ENCODE measurements around the gene NECAP2. TPM values are rescaled to one million over a fixed set of nuclear protein-coding genes. Genes with fewer than 3 reads are reported as not detected.
"Not testable (repeated sequence)": the region's sequence is repeated elsewhere in the genome, so short reads cannot be mapped to it uniquely, and the experiment has no call there.

Gene NECAP2
- total RNA-seq, 1 donor from 2014 or later: 76.8 TPM

DNA sequence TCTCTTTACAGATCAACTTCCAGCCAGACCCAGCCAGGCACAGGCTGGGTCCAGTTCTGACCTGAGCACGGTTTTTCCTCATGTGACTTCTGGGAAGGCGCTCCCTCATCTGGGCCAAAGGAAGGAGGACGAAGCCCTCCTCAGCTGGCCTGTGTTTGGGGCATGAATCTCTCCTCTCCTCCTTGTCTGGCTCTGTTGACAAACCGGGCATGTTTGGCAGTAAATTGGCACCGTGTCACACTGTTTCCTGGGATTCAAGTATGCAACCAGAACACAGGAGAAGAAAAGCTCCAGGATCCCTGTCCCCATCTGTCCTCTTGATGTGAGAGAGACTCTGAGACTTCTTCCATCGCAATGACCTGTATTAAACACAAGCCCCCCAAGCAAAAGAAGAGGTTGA, 18.3 kb downstream of the NECAP2 start:
- Mint-ChIP-seq H3K27me3 (no peaks in the 10 kb centered on the region), H3K4me1 (no peaks in the 10 kb centered on the region), H3K36me3 (ENCODE audit: low read depth) (peaks cover 58% of the 10 kb centered on the region), H3K9me3 (no peaks in the 10 kb centered on the region), H3K27ac (no peak overlapping the region), H3K4me3 (no peak overlapping the region)
- no peak for DNase-seq
- intact Hi-C loops (cut with micrococcal nuclease): no loop called here

DNA sequence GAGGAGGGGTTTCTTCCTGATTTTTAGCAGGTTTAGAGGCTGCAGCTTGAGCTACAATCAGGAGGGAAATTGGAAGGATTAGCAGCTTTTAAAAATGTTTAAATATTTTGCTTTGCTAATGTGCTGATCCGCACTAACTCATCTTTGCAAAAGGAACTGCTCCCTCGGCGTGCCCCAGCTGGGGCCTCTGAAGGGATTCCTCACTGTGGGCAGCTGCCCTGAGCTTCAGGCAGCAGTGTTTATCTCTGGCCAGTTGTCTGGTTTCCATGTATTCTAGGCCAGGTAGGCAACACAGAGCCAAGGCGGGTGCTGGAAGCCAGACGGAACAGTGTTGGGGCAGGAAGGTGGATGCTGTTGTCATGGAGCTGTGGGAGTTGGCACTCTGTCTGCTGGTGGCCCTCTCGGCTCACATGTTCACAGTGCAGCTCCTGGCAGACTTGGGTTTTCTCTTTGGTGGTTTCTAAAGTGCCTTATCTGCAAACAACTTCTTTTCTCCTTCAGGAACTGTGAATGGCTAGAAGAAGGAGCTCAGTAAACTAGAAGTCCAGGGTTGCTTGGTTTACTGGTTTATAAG, 18.9 kb downstream of the NECAP2 start:
- Mint-ChIP-seq H3K4me1 (no peaks in the 10 kb centered on the region), H3K27ac (no peak overlapping the region), H3K4me3 (no peak overlapping the region), H3K36me3 (ENCODE audit: low read depth) (peaks cover 59% of the 10 kb centered on the region), H3K27me3 (no peaks in the 10 kb centered on the region), H3K9me3 (no peaks in the 10 kb centered on the region)
- DNase-seq: no peak
- intact Hi-C loops (cut with micrococcal nuclease): no loop called here

DNA sequence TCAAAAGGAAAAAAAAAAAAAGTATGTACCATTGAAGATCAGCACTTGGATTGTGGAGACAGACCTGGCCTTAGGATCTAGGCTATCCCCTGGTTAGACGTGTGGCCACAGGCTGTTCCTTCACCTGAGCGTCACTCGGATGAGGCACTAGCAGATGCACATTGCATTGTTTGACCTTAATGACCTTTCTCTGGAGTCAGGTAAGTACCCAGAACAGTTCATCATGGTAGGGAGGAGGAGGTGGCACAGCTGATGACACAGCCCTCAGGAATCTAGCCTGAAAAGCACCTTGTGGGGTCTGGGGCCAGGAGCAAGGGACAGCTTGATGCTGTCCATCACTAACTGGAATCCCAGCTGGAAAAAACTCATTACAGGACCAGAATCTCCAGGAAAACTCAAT, 21.2 kb downstream of the NECAP2 start:
- Mint-ChIP-seq H3K36me3 (ENCODE audit: low read depth) (peaks cover 53% of the 10 kb centered on the region), H3K27me3 (no peaks in the 10 kb centered on the region), H3K4me1 (no peaks in the 10 kb centered on the region), H3K9me3 (no peaks in the 10 kb centered on the region), H3K27ac (no peak overlapping the region), H3K4me3 (no peak overlapping the region)
- intact Hi-C loops (cut with micrococcal nuclease): no loop called here
- no peak for DNase-seq

DNA sequence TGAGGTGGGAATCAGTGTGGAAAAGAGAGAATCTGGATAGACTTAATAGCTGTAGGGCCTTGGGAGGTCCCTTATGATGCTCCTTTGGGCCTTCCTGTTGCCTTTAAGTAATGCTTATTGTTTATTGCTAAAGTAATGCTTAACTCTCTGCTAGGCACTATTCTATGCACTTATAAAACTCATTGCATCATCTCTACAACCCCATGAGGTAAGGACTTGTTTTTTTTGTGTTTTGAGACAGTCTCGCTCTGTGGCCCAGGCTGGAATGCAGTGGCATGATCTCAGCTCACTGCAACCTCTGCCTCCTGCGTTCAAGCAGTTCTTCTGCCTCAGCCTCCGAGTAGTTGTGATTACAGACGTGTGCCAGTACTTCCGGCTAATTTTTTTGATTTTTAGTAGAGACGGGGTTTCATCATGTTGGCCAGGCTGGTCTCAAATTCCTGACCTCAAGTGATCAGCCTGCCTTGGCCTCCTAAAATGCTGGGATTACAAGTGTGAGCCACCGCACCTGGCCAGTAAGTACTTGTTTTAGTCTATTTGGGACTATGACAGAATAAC, 22.3 kb downstream of the NECAP2 start:
- Mint-ChIP-seq H3K27me3 (no peaks in the 10 kb centered on the region), H3K4me3 (no peak overlapping the region), H3K36me3 (ENCODE audit: low read depth) (peaks cover 59% of the 10 kb centered on the region), H3K27ac (no peak overlapping the region), H3K9me3 (no peaks in the 10 kb centered on the region), H3K4me1 (peaks cover 2% of the 10 kb centered on the region)
- intact Hi-C loops (cut with micrococcal nuclease): no loop called here
- no peak for DNase-seq

DNA sequence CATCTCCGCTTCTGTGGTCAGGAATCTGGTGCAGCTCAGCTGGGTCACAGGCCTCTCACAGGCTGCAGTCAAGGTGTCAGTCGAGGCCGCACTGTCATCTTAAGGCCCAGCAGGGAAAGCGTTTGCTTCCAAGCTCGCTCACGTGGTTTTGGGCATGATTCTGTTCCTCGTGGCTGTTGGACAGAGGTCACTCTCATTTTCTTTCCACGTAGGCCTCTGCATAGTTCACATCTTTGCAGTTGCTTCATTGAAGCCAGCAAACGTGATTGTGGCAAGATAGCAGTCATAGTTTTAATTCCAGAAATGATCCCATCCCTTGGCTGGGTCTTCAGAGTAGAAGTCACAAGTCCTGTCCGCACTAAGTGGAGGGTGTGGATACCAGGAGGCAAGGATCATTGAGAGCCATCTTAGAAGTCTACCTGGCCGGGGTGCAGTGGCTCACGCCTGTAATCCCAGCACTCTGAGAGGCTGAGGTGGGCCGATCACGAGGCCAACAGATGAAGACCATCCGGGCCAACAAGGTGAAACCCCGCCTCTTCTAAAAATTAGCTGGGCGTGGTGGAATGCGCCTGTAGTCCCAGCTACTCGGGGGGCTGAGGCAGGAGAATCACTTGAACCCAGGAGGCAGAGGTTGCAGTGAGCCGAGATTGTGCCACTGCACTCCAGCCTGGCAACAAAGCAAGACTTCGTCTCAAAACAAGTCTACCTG, 24.5 kb downstream of the NECAP2 start:
- Mint-ChIP-seq H3K36me3 (ENCODE audit: low read depth) (peaks cover 55% of the 10 kb centered on the region), H3K27ac (no peak overlapping the region), H3K4me1 (peaks cover 2% of the 10 kb centered on the region), H3K9me3 (no peaks in the 10 kb centered on the region), H3K4me3 (no peak overlapping the region), H3K27me3 (no peaks in the 10 kb centered on the region)
- intact Hi-C loops (cut with micrococcal nuclease): no loop called here
- DNase-seq: no peak

DNA sequence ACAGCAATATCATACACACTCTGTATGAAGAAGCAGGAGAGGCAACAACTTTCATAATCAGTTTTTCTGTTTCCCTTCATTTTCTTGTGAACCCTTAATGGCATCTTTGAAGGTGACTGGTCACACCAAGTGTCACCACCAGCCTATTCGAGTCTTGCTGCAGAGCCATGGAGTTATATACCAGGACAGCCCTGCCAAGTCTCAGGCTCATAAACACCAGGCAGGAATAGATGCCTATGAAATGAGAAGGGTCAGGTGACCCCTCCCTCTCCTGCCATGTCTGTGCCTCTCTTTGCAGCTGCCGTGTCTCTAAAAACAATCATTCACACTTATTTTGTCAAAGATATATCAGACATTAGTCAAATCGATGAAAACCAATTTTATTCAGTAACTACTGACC, 28.0 kb downstream of the NECAP2 start:
- Mint-ChIP-seq H3K27me3 (no peaks in the 10 kb centered on the region), H3K4me3 (no peak overlapping the region), H3K9me3 (no peaks in the 10 kb centered on the region), H3K4me1 (peaks cover 7% of the 10 kb centered on the region), H3K36me3 (ENCODE audit: low read depth) (peaks cover 48% of the 10 kb centered on the region), H3K27ac (no peak overlapping the region)
- DNase-seq: no peak
- intact Hi-C loops (cut with micrococcal nuclease): no loop called here

DNA sequence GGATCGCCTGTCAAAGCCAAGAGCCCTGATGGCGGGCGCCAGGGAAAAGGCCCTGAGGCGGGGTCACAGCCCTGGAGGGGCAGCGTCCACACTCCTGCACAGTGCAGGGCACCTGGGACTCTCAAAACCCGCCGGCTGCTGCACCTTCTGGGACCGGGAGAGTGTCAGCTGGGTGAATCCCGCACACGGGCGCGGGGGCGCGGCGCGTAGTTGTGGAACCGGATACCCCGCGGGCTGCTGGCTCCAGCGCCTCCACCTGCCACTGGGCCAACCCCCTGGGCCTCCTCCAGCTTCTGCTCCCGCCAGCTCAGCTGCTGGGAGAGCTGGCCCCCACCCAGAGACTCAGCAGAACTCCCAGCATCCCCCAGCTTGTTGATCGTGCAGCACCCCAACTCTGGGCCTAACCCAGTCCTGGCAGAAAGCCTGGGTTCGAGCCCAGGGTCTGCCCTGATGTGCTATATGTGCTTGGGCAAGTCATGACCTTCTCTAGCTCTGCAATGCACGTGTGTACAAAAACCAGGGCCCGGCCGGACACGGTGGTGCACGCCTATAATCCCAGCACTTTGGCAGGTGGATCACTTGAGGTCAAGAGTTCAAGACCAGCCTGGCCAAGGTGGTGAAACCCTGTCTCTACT, 33.8 kb downstream of the NECAP2 start:
- Mint-ChIP-seq H3K36me3 (ENCODE audit: low read depth) (peaks cover 28% of the 10 kb centered on the region), H3K9me3 (no peaks in the 10 kb centered on the region), H3K4me3 (no peak overlapping the region), H3K27me3 (no peaks in the 10 kb centered on the region), H3K4me1 (peaks cover 4% of the 10 kb centered on the region), H3K27ac (no peak overlapping the region)
- intact Hi-C loops (cut with micrococcal nuclease): no loop called here
- DNase-seq: no peak

DNA sequence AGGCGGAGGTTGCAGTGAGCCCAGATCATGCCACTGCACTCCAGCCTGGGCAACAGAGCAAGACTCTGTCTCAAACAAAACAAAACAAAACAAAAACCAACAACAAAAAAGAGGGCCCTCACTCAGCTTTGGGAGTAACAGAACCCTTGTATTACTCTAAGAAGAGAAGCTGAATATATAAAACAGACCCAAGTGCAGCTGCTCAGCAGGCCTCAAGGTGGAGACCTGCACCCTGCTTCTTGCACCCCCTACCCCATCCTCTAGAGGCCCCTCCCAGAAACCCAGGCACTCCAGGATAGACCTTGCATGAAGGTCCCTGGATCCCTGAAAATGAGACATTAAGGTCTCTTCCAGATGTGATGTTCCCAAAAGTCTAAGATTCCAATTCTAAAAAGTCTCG, 34.4 kb downstream of the NECAP2 start:
- H3K4me1 Mint-ChIP-seq; intact Hi-C loops (cut with micrococcal nuclease); H3K4me3 Mint-ChIP-seq; H3K27me3 Mint-ChIP-seq; H3K27ac Mint-ChIP-seq; DNase-seq; H3K9me3 Mint-ChIP-seq: not testable (repeated sequence)
- H3K36me3 Mint-ChIP-seq (ENCODE audit: low read depth): peaks cover 27% of the 10 kb centered on the region

DNA sequence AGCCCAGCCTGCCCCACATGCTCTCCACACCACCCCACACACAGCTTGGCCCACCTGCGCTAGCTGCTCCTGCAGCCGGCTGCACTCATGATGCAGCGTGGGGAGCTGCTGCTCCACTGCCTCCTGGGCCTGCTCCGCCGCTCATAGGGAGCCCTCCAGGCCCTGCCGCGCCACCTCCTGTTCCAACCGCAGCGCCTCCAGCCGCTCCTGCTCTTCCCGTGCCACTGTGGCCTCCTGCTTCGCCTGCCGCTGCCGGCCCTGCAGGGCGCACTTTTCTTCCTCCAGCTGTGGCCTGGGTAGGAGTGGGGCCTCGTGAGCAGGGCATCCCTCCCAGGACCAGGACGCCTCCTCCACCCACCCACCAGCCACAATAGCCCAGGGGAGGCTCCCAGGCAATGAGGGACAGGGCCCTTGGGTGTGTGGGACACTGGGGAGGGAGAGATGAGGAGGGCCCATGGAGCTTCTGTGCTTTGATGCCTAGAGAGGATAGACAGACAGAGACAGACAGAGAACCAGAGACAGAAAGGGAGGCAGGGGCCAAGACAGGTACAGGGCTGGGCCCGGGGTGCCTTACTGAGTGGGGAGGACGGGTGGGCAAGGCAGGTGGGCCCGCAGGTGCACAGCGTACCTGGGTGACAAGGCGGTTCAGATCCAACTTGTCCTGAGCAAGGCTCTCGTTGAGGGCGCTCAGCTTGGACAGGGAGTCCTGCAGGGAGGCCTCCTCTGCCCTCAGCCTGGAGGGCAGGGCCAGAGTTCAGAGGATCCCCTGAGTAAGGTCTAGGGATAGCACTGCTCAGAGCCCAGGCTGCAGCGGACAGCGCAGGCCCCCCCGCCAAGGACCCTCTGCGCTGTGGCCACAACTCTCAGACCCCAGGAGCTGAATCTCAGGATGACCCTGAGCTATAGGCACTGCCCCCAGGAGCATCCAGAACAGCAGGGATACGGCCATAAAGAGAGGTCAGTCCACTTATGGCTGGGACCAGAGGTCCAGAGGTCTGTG, 35.5 kb downstream of the NECAP2 start:
- H3K27ac Mint-ChIP-seq; H3K4me3 Mint-ChIP-seq; H3K27me3 Mint-ChIP-seq; intact Hi-C loops (cut with micrococcal nuclease); H3K4me1 Mint-ChIP-seq; H3K9me3 Mint-ChIP-seq; DNase-seq: not testable (repeated sequence)
- H3K36me3 Mint-ChIP-seq (ENCODE audit: low read depth): peaks cover 28% of the 10 kb centered on the region

DNA sequence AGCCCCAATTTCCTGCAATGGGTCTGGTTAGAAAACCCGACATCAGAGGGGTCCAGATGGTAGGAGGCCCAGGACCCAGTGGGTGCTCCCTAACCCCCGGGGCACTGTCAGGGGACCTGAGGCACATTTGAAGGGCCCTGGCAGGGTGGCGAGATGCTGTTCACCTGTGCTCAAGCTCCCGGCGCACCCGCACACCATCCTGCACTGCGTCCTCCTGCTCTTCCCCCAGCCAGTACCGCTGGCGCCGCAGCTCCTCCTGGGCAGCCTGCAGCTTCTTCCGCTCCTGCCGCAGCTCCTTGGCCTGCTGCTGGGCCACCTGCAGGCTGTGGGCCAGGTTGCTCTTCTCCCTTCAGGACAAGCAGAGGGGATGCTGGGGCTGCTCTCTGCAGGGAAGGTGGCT, 37.6 kb downstream of the NECAP2 start:
- Mint-ChIP-seq H3K27ac (no peak overlapping the region), H3K36me3 (ENCODE audit: low read depth) (peaks cover 24% of the 10 kb centered on the region), H3K9me3 (no peaks in the 10 kb centered on the region), H3K27me3 (no peaks in the 10 kb centered on the region), H3K4me3 (no peak overlapping the region), H3K4me1 (peaks cover 4% of the 10 kb centered on the region)
- intact Hi-C loops (cut with micrococcal nuclease): no loop called here
- DNase-seq: no peak

DNA sequence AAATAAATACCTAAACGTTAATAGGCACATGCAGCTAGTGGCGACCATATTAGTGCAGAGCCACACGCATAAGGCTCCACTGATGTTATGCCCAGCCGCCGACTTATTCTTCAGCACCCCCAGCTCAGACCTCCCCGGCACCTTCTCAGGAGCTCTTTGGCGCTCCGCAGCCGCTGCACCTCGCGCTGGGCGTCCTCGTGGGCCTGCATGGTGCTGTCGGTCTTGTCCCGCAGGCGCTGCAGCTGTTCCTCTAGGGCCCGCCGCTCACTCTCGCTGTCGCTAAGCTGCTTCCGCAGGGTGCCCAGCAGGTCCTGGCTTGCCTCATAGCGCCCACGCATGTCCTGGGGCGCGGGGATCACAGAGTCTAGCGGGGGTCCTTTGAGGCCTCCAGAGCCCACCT, 42.6 kb downstream of the NECAP2 start:
- peaks cover 12% of the 10 kb centered on the region for H3K36me3 Mint-ChIP-seq (ENCODE audit: low read depth)
- H3K4me3 Mint-ChIP-seq; H3K9me3 Mint-ChIP-seq; H3K4me1 Mint-ChIP-seq; H3K27me3 Mint-ChIP-seq; H3K27ac Mint-ChIP-seq; intact Hi-C loops (cut with micrococcal nuclease); DNase-seq: not testable (repeated sequence)

DNA sequence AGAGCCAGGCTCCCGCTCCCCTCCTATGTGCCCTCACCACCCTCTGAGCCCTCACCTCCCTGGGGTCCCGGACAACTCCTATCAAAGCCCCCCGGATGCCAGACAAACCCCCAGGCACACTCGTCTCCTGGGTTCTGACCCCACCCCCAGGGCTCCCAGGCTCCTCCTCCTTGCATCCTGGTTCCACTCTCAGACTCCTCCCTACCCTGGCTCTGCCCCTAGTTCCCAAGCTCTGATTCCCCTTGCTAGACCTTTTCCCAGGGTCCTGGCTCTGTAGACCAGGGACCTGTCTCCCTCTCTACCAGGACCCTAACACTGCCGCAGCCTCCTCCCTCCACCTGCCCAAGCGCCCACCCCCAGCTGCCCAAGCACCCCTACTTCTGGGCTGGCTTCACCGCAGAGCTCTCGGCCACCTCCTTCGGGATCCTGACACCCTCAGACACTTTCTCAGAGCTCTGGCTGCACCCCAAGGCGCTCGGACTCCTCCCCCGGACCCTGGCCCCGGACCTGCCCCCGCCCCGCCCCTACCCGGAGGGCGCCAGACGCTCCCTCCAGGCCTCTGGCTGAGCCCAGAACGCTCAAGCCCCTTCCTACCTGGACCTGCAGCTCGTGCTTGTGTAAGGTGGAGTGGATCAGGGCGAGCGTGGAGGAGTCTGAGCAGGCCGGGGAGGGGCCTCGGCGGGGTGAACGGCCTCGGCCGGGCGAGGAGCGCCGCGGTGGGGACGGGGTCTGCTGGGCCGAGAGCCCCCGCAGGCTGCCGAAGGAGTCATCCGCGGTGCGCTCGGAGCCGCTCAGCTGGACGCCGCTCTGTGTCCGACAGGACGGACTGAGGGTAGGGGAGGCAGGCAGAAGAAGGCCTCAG, 43.3 kb downstream of the NECAP2 start:
- H3K27ac Mint-ChIP-seq; intact Hi-C loops (cut with micrococcal nuclease); H3K9me3 Mint-ChIP-seq; H3K27me3 Mint-ChIP-seq; H3K4me1 Mint-ChIP-seq; DNase-seq; H3K4me3 Mint-ChIP-seq: not testable (repeated sequence)
- H3K36me3 Mint-ChIP-seq (ENCODE audit: low read depth): peaks cover 12% of the 10 kb centered on the region

DNA sequence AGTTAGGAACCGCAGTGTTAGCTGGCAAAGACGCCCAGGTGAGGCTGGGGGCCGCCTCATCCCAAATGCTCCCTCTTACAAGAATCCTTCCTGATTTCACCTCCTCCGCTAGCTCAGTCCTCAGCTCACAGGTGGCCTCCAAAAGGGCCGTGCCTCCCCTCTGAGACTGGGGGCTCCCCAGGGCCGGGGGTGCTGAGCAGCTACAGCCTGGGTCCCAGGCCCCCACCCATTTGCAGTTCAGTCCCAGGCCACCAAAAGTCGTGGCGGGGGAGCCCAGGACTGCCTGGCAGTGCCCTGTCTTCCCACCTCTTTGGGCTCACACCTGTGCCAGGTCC, 43.9 kb downstream of the NECAP2 start:
- intact Hi-C loops (cut with micrococcal nuclease): no loop called here
- Mint-ChIP-seq H3K36me3 (ENCODE audit: low read depth) (peaks cover 11% of the 10 kb centered on the region), H3K9me3 (no peaks in the 10 kb centered on the region), H3K27me3 (no peaks in the 10 kb centered on the region), H3K4me3 (no peak overlapping the region), H3K4me1 (no peaks in the 10 kb centered on the region), H3K27ac (no peak overlapping the region)
- DNase-seq: no peak
